Muscle layer of duodenum (tissue), 2 donors: Measurements from ENCODE around the gene CATSPERE.
A peak's percentile ranks its signal among the peaks of the same experiment; 100 is the strongest.
"Not testable (repeated sequence)": the region's sequence is repeated elsewhere in the genome, so short reads cannot be mapped to it uniquely, and the experiment has no call there.

Experiments
- H3K27ac ChIP-seq: one replicate; pipeline ENCODE4 v1.7.0; 2013; ENCODE audit warnings: mild to moderate bottlenecking, low read length
- H3K27me3 ChIP-seq: one replicate; pipeline ENCODE4 v1.7.0; 2013; ENCODE audit warnings: low read depth, mild to moderate bottlenecking, control low read depth, low read length
- H3K36me3 ChIP-seq, 2 donors: one replicate each; pipeline ENCODE4 v1.7.0; 2013; ENCODE audit warnings: low read length in 2 of 2, control low read depth in 1 of 2, mild to moderate bottlenecking in 1 of 2; ENCODE audit not compliant: insufficient read depth in 2 of 2, control insufficient read depth in 1 of 2
- H3K4me1 ChIP-seq, 2 donors: one replicate each; pipeline ENCODE4 v1.7.0; 2013; ENCODE audit warnings: low read length in 2 of 2, mild to moderate bottlenecking in 2 of 2, control low read depth in 1 of 2, moderate library complexity in 1 of 2; ENCODE audit not compliant: insufficient read depth in 2 of 2, control insufficient read depth in 1 of 2
- H3K4me3 ChIP-seq, 2 donors: one replicate each; pipeline ENCODE4 v1.7.0; 2013; ENCODE audit warnings: low read length in 2 of 2, low read depth in 1 of 2, mild to moderate bottlenecking in 1 of 2
- H3K9me3 ChIP-seq, 2 donors: one replicate each; pipeline ENCODE4 v1.7.0; 2013; ENCODE audit warnings: low read length in 2 of 2, control low read depth in 1 of 2, mild to moderate bottlenecking in 1 of 2; ENCODE audit not compliant: control insufficient read depth in 1 of 2
- donor health status: healthy.

Gene CATSPERE

GRCh38 chr1:244484971-244485370 is 23.9 kb downstream of the CATSPERE start:
- not testable (repeated sequence) for H3K27me3 ChIP-seq

GRCh38 chr1:244494653-244495052 is 33.6 kb downstream of the CATSPERE start:
- H3K27ac ChIP-seq: no peak overlapping the region
- H3K9me3 ChIP-seq: no peaks in the 10 kb centered on the region
- no peak overlapping the region for H3K4me3 ChIP-seq
- no peaks in the 10 kb centered on the region for H3K36me3 ChIP-seq
- no peaks in the 10 kb centered on the region for H3K4me1 ChIP-seq
- H3K27me3 ChIP-seq: no peaks in the 10 kb centered on the region

More at GRCh38 chr1:244484971-244485370, 23.9 kb downstream of the CATSPERE start:
- H3K27ac ChIP-seq, H3K4me3 ChIP-seq, H3K9me3 ChIP-seq, H3K36me3 ChIP-seq, H3K4me1 ChIP-seq: not testable (repeated sequence)

- peaks cover 0 to 4% of the 10 kb centered on the region in 2 donors for H3K9me3 ChIP-seq
- no peak overlapping the region for H3K27ac ChIP-seq
- H3K4me1 ChIP-seq: no peaks in the 10 kb centered on the region
- no peaks in the 10 kb centered on the region for H3K27me3 ChIP-seq
- H3K36me3 ChIP-seq: no peaks in the 10 kb centered on the region
- H3K4me3 ChIP-seq: no peak overlapping the region
These were observed 35.1 kb downstream of the CATSPERE start for GRCh38 chr1:244496186-244496585.

GRCh38 chr1:244497805-244498204 is 36.7 kb downstream of the CATSPERE start:
- Histone ChIP-seq H3K27me3 (no peaks in the 10 kb centered on the region), H3K9me3 (peaks cover 0 to 7% of the 10 kb centered on the region in 2 donors), H3K4me1 (no peaks in the 10 kb centered on the region), H3K36me3 (no peaks in the 10 kb centered on the region), H3K4me3 (no peak overlapping the region), H3K27ac (no peak overlapping the region)

GRCh38 chr1:244499484-244499883 is 38.4 kb downstream of the CATSPERE start:
- H3K36me3 ChIP-seq, H3K4me1 ChIP-seq, H3K27me3 ChIP-seq, H3K4me3 ChIP-seq, H3K9me3 ChIP-seq, H3K27ac ChIP-seq: not testable (repeated sequence)

- H3K9me3 ChIP-seq, H3K4me3 ChIP-seq: not testable (repeated sequence)
These were observed 39.4 kb downstream of the CATSPERE start for GRCh38 chr1:244500515-244500914.

GRCh38 chr1:244502630-244503029 is 41.6 kb downstream of the CATSPERE start:
- Histone ChIP-seq H3K4me3 (no peak overlapping the region), H3K9me3 (peaks cover 0 to 11% of the 10 kb centered on the region in 2 donors), H3K4me1 (no peaks in the 10 kb centered on the region), H3K36me3 (no peaks in the 10 kb centered on the region), H3K27ac (no peak overlapping the region), H3K27me3 (no peaks in the 10 kb centered on the region)

More at GRCh38 chr1:244500515-244500914, 39.4 kb downstream of the CATSPERE start:
- not testable (repeated sequence) for H3K27ac ChIP-seq, H3K27me3 ChIP-seq, H3K36me3 ChIP-seq, H3K4me1 ChIP-seq

- Histone ChIP-seq H3K4me3 (no peak overlapping the region), H3K27me3 (no peaks in the 10 kb centered on the region), H3K4me1 (no peaks in the 10 kb centered on the region), H3K27ac (no peak overlapping the region), H3K9me3 (no peaks in the 10 kb centered on the region), H3K36me3 (no peaks in the 10 kb centered on the region)
These were observed 52.4 kb downstream of the CATSPERE start for GRCh38 chr1:244513493-244513892.

GRCh38 chr1:244515680-244516079 is 54.6 kb downstream of the CATSPERE start:
- Histone ChIP-seq H3K9me3 (no peaks in the 10 kb centered on the region), H3K4me3 (no peak overlapping the region), H3K36me3 (no peaks in the 10 kb centered on the region), H3K4me1 (no peaks in the 10 kb centered on the region), H3K27me3 (no peaks in the 10 kb centered on the region), H3K27ac (no peak overlapping the region)

GRCh38 chr1:244536316-244536715 is 75.2 kb downstream of the CATSPERE start:
- H3K27ac ChIP-seq: no peak overlapping the region
- peaks cover 0 to 8% of the 10 kb centered on the region in 2 donors for H3K36me3 ChIP-seq
- H3K27me3 ChIP-seq: no peaks in the 10 kb centered on the region

GRCh38 chr1:244545511-244545910 is 84.4 kb downstream of the CATSPERE start:
- H3K4me1 ChIP-seq: no peaks in the 10 kb centered on the region
- H3K27ac ChIP-seq: no peak overlapping the region
- H3K36me3 ChIP-seq: no peaks in the 10 kb centered on the region
- peaks cover 0 to 22% of the 10 kb centered on the region in 2 donors for H3K9me3 ChIP-seq
- peak overlapping the region in 1 of 2 donors; percentile 33 for H3K4me3 ChIP-seq
- no peaks in the 10 kb centered on the region for H3K27me3 ChIP-seq

More at GRCh38 chr1:244536316-244536715, 75.2 kb downstream of the CATSPERE start:
- H3K9me3 ChIP-seq: peaks cover 0 to 9% of the 10 kb centered on the region in 2 donors
- no peak overlapping the region for H3K4me3 ChIP-seq
- H3K4me1 ChIP-seq: no peaks in the 10 kb centered on the region

GRCh38 chr1:244548558-244549115 is 87.6 kb downstream of the CATSPERE start:
- Histone ChIP-seq H3K4me3 (no peak overlapping the region), H3K36me3 (no peaks in the 10 kb centered on the region), H3K9me3 (peaks cover 0 to 24% of the 10 kb centered on the region in 2 donors), H3K27me3 (no peaks in the 10 kb centered on the region), H3K27ac (no peak overlapping the region), H3K4me1 (no peaks in the 10 kb centered on the region)
